D721Med (cell line): ENCODE data around the gene FDXR.
"Not testable (repeated sequence)": the region's sequence is repeated elsewhere in the genome, so short reads cannot be mapped to it uniquely, and the experiment has no call there.

Source experiments
- DNase-seq: peaks from one replicate; pipeline ENCODE4 v3.0.0; 2011; ENCODE audit warnings: low spot score; ENCODE audit not compliant: insufficient read length
- FAIRE-seq: peaks from 2 replicates; lab custom pipeline; 2011; peaks lifted over from hg19 to GRCh38; lab: Jason Lieb, UNC
- CTCF ChIP-seq: IDR thresholded peaks from 2 replicates; pipeline ENCODE4 v1.5.1; 2012; ENCODE audit warnings: mild to moderate bottlenecking, control low read depth; ENCODE audit not compliant: insufficient read depth; ENCODE audit errors: missing control alignments

Gene FDXR

GRCh38 chr17:74875155-74875976 is 2.6 kb upstream of the FDXR start:
- FAIRE-seq (no peak), DNase-seq (no peak)
- no peak for TF ChIP-seq CTCF

- no peak for FAIRE-seq
- DNase-seq, result no peak
- no peak for TF ChIP-seq CTCF
Measured at GRCh38 chr17:74874615-74875037, 1.8 kb upstream of the FDXR start.

- TF ChIP-seq CTCF, result no peak
- FAIRE-seq (no peak), DNase-seq (no peak)
Measured at GRCh38 chr17:74873874-74874614, 1.2 kb upstream of the FDXR start.

- peak; percentile 99 for DNase-seq
- TF ChIP-seq CTCF, result no peak
- FAIRE-seq, result peak; percentile 53
Measured at GRCh38 chr17:74873037-74873873, 461 bp upstream of the FDXR start.

- FAIRE-seq, result no peak
- DNase-seq, result no peak
- no peak for TF ChIP-seq CTCF
Measured at GRCh38 chr17:74871356-74872076, 1.3 kb downstream of the FDXR start.

- no peak for FAIRE-seq
- no peak for DNase-seq
- TF ChIP-seq CTCF, result no peak
Measured at GRCh38 chr17:74870512-74870911, 2.3 kb downstream of the FDXR start.

- DNase-seq, FAIRE-seq: not testable (repeated sequence)
Measured at GRCh38 chr17:74870028-74870427, 2.8 kb downstream of the FDXR start.
